ENCODE data around the gene TAS2R7. TPM values are rescaled to one million over a fixed set of nuclear protein-coding genes. Genes with fewer than 3 reads are reported as not detected.

Gene TAS2R7
- total and polyA plus RNA-seq, 2 of the 4 experiments (the other 2 are of a cell fraction), result not detected

DNA sequence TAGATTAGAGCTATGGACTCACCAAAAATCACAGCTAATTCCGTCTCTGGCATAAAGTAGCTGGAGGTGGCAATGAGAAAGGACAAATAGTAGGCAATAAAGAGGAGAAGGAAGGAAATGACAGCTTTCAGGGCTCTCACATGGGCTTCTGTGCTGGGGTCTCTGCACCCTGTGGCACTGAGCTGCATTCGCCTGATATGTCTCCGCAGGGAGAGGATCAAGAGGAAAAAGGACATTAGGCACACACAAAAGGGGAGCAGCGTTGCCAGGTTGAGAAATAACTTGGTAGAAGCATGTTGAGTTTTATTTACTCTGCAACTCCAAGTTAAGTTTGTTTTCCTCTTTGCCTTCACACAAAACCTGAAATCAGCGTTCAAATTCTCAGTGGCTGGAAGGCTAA, 686 bp downstream of the TAS2R7 start:
- POLR2A ChIA-PET (ENCODE audit: unreplicated experiment), result no interaction called here

More for the DNA sequence above, 686 bp downstream of the TAS2R7 start:
- Histone ChIP-seq H3K4me1 (ENCODE audit: control insufficient read depth, insufficient read depth, low read length) (no peaks in the 10 kb centered on the region), H4K8ac (ENCODE audit: low read depth in 2 of 2, low read length in 2 of 2) (no peak overlapping the region), H2BK20ac (ENCODE audit: low read depth, low read length) (no peak overlapping the region), H3K27me3 (ENCODE audit: control insufficient read depth, insufficient read depth, low read length) (no peaks in the 10 kb centered on the region), H2BK120ac (ENCODE audit: low read depth, low read length) (no peak overlapping the region), H3K79me1 (ENCODE audit: low read depth in 1 of 2, low read length in 2 of 2) (no peaks in the 10 kb centered on the region), H4K91ac (ENCODE audit: insufficient read depth, low read depth, low read length) (no peak overlapping the region), H3K27ac (ENCODE audit: insufficient read depth, low read length) (no peak overlapping the region), H2AK9ac (replicated peaks; ENCODE audit: low read depth, low read length, poor library complexity) (no peak overlapping the region), H3K4ac (ENCODE audit: low read depth, low read length) (no peak overlapping the region), H4K20me1 (ENCODE audit: insufficient read depth, low read length) (no peaks in the 10 kb centered on the region), H3K23ac (ENCODE audit: low read depth, low read length) (no peak overlapping the region), H2BK15ac (ENCODE audit: low read depth, low read length) (no peak overlapping the region), H3K9me3 (ENCODE audit: control insufficient read depth, insufficient read depth, low read length) (no peaks in the 10 kb centered on the region), H2BK5ac (ENCODE audit: low read depth, low read length, poor library complexity, severe bottlenecking) (no peak overlapping the region), H3K9me1 (ENCODE audit: insufficient read depth, low read length) (no peaks in the 10 kb centered on the region), H3K4me3 (ENCODE audit: insufficient read depth, low read depth, low read length) (no peak overlapping the region), H3K36me3 (ENCODE audit: control insufficient read depth, insufficient read depth, low read length) (no peaks in the 10 kb centered on the region), H3K14ac (replicated peaks; ENCODE audit: low read depth, low read length) (no peak overlapping the region), H2AK5ac (ENCODE audit: low read depth, low read length) (no peak overlapping the region), H2AFZ (replicated peaks; ENCODE audit: low read length, poor library complexity) (no peak overlapping the region), H3K18ac (ENCODE audit: low read depth, low read length) (no peak overlapping the region), H3K56ac (ENCODE audit: extremely low read depth, insufficient read depth, low read length) (no peak overlapping the region), H4K5ac (ENCODE audit: low read depth, low read length) (no peak overlapping the region), H3K4me2 (ENCODE audit: low read depth, low read length) (no peak overlapping the region), H3K9ac (ENCODE audit: low read depth, low read length) (no peak overlapping the region)
- intact Hi-C loops (cut with micrococcal nuclease) (no loop called here), in situ Hi-C loops (cut with MboI; ENCODE audit: low sequenced_read_pairs) (no loop called here), dilution Hi-C loops (cut with HindIII; ENCODE audit: low sequenced_read_pairs, unreplicated experiment) (no loop called here)
- CTCF ChIA-PET, result no interaction called here
- DNase-seq (no peak), ATAC-seq (ENCODE audit: low read depth) (no peak)
- TF ChIP-seq CHD1 (IDR thresholded peaks at IDR 0.05; ENCODE audit: low read depth, low read length) (no peak), RFX5 (IDR thresholded peaks at IDR 0.05; ENCODE audit: low read depth, low read length) (no peak), RAD21 (IDR thresholded peaks at IDR 0.05; ENCODE audit: low read length) (no peak), SMC3 (IDR thresholded peaks at IDR 0.05; ENCODE audit: low read depth, low read length) (no peak), MXI1 (IDR thresholded peaks at IDR 0.05; ENCODE audit: borderline replicate concordance, low read depth, low read length) (no peak), NFE2L2 (IDR thresholded peaks at IDR 0.05; ENCODE audit: low read depth, low read length) (no peak), BHLHE40 (IDR thresholded peaks at IDR 0.05; ENCODE audit: low read depth, low read length) (no peak), MAFK (IDR thresholded peaks at IDR 0.05; ENCODE audit: low read depth, low read length) (no peak), POLR2A (IDR thresholded peaks at IDR 0.05; ENCODE audit: low read depth, low read length) (no peak), CEBPB (IDR thresholded peaks at IDR 0.05; ENCODE audit: low read depth, low read length) (no peak), MAZ (IDR thresholded peaks at IDR 0.05; ENCODE audit: borderline replicate concordance, low read depth, low read length) (no peak), FOS (IDR thresholded peaks at IDR 0.05; ENCODE audit: low read depth, low read length) (no peak), RCOR1 (IDR thresholded peaks at IDR 0.05; ENCODE audit: insufficient replicate concordance, low read length) (no peak)
- TF ChIP-seq, protein P1, sequence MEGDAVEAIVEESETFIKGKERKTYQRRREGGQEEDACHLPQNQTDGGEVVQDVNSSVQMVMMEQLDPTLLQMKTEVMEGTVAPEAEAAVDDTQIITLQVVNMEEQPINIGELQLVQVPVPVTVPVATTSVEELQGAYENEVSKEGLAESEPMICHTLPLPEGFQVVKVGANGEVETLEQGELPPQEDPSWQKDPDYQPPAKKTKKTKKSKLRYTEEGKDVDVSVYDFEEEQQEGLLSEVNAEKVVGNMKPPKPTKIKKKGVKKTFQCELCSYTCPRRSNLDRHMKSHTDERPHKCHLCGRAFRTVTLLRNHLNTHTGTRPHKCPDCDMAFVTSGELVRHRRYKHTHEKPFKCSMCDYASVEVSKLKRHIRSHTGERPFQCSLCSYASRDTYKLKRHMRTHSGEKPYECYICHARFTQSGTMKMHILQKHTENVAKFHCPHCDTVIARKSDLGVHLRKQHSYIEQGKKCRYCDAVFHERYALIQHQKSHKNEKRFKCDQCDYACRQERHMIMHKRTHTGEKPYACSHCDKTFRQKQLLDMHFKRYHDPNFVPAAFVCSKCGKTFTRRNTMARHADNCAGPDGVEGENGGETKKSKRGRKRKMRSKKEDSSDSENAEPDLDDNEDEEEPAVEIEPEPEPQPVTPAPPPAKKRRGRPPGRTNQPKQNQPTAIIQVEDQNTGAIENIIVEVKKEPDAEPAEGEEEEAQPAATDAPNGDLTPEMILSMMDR (conservative IDR thresholded peaks at IDR 0.05; ENCODE audit: low read depth, low read length), result no peak
- TF ChIP-seq, protein P2, sequence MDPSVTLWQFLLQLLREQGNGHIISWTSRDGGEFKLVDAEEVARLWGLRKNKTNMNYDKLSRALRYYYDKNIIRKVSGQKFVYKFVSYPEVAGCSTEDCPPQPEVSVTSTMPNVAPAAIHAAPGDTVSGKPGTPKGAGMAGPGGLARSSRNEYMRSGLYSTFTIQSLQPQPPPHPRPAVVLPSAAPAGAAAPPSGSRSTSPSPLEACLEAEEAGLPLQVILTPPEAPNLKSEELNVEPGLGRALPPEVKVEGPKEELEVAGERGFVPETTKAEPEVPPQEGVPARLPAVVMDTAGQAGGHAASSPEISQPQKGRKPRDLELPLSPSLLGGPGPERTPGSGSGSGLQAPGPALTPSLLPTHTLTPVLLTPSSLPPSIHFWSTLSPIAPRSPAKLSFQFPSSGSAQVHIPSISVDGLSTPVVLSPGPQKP (IDR thresholded peaks at IDR 0.05; ENCODE audit: borderline replicate concordance, low read depth, low read length), result no peak
- TF ChIP-seq, protein P3, sequence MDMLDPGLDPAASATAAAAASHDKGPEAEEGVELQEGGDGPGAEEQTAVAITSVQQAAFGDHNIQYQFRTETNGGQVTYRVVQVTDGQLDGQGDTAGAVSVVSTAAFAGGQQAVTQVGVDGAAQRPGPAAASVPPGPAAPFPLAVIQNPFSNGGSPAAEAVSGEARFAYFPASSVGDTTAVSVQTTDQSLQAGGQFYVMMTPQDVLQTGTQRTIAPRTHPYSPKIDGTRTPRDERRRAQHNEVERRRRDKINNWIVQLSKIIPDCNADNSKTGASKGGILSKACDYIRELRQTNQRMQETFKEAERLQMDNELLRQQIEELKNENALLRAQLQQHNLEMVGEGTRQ (IDR thresholded peaks at IDR 0.05; ENCODE audit: low read depth, low read length), result no peak
- no TSS peak for BruUV-seq (replicated peaks)
- WGBS, 2 experiments (ENCODE audit: extremely low coverage in 2 of 2, insufficient read length in 1 of 2), result no CpG with 5 or more reads among the region's 5 CpGs
